HG02870 (cell line): Measurements from ENCODE around the gene SYTL1.

Experiments
- ATAC-seq: cut with Tn5 transposase; IDR thresholded peaks from one replicate; pipeline ENCODE4 v1.9.1; 2021; ENCODE audit warnings: mild to moderate bottlenecking, moderate library complexity; ENCODE audit not compliant: unreplicated experiment

The SYTL1 gene

GRCh38 chr1:27346991-27347624, 5.3 kb downstream of the SYTL1 start:
- ATAC-seq, result no peak

- ATAC-seq, result no peak
These were observed 7.3 kb downstream of the SYTL1 start for GRCh38 chr1:27348861-27349783.

- ATAC-seq, result no peak
These were observed 8.2 kb downstream of the SYTL1 start for GRCh38 chr1:27349784-27350662.

- no peak for ATAC-seq
These were observed 9.1 kb downstream of the SYTL1 start for GRCh38 chr1:27350663-27351540.

GRCh38 chr1:27351541-27352107, 9.8 kb downstream of the SYTL1 start:
- ATAC-seq, result no peak

GRCh38 chr1:27353166-27353565, 11.3 kb downstream of the SYTL1 start:
- no peak for ATAC-seq

DNA sequence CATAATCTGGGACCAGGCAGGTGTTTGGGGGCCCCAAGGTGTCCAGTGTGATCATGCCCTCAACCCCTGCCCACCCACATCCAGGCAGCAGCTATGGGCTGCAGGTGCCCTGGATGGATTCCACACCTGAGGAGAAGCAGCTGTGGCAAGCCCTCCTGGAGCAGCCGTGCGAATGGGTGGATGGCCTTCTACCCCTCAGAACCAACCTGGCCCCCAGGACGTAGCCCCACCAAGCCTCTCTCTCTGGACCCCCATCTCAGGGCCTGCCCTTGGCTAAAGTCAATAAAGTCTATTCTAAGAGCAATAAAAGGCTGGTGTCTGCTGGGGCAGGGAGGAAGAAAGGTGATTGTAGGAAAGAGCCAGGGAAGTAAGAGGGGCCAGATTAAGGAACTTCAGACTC, 11.8 kb downstream of the SYTL1 start:
- no peak for ATAC-seq

- no peak for ATAC-seq
These were observed 13.9 kb downstream of the SYTL1 start for GRCh38 chr1:27355683-27356082.

- ATAC-seq, result no peak
These were observed 14.4 kb downstream of the SYTL1 start for GRCh38 chr1:27356277-27356618.

- no peak for ATAC-seq
These were observed 14.9 kb downstream of the SYTL1 start for GRCh38 chr1:27356619-27357280.

DNA sequence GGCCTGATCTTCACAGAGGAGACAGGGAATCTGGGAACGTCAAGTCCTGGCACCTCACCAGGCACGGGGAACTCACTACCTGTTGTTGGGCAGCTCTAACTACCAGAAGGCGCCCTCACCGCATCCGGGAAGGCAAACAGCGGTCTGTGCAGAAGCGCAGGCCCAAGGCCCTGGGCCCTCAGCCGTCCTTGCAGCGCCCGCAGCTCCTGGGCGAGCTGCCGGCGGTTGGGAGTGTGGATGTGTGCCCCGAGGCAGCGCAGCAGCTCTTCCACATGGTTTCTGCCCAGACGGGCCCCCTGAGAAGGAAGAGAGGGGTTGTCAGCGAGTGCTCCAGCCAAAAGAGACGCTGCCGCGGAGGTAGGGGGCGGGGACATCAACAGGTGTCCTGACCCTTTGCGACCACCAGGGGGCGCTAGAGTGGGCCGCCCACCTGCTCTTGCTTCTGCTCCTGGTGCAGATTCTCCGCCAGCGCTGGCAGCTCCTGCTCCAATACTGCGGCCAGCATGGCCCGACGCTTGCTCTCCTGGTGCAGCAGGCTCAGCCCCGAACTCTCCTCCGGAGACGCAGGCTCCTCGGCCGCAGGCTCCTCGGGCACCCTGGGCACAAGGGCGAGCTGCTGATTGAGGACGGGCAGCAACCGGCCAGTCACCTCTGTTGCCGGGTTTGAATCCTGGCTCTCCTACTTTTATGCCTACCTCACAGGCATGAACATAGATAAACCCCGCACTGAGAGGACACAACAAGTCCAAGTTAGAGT, 15.6 kb downstream of the SYTL1 start:
- no peak for ATAC-seq

GRCh38 chr1:27358038-27358927, 16.5 kb downstream of the SYTL1 start:
- no peak for ATAC-seq

GRCh38 chr1:27358928-27359313, 17.1 kb downstream of the SYTL1 start:
- no peak for ATAC-seq

- no peak for ATAC-seq
These were observed 18.0 kb downstream of the SYTL1 start for GRCh38 chr1:27359822-27360158.

DNA sequence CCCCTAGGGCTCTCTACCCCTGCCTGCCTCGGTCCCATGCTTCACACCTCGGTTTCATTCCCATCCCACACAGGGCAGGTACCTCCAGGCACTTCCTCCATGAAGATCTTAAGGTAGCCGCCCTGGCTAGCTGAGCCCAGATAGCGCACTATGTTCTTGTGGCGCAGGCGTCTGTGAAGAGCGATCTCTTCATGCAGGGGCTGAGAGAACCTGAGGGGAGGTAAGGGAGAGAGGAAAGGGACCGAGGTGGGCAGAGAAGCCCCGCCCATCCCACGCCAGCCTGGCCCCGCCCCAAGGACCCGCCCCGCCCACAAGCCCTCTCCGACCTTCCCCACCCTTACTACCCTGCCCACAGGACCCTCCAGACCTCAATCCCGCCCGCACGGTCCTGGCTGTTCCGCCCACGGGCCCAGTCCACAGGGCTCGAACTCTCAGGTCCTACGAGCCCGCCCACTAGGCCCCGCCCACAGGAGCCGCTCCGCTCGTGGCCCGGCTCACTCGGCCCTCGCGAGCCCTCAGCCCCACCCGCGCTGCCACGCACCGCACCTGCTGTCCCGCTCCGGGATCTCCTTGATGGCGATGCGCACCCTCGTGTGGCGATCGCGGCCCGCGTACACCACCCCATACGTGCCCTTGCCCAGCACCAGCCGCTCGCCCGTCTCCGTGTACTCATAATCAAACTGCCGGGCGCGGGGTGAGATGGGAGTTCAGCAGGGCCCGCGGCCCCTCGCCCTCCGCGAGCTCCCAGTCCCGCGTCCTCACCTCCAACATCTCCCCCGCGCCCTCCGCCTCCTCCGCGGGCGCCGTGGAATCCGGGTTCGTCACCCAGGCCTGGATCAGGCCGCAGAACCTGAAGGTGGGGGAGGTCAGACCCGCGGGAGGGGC, 18.6 kb downstream of the SYTL1 start:
- ATAC-seq, result no peak

DNA sequence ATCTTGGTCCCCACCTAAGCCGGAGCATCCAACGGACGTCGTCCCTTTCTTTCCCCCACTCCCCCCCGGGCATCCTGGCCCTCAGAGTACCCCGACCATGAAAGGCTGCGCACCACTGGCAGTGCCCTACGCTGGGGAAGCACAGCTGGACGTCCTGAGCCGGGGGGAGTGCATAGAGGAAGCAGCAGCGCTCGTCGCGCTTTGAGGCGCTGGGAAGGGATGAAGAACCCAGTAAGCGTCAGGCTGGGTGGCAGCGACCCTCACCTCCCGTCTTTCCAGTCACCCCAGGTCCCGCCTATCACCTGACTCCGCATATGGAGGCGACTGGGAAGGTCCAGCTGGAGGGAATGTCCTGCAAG, 19.2 kb downstream of the SYTL1 start:
- ATAC-seq, result no peak

- no peak for ATAC-seq
These were observed 19.7 kb downstream of the SYTL1 start for GRCh38 chr1:27361553-27361952.
